A549 (cell line): ENCODE measurements around the gene HCRTR1. TPM values are rescaled to one million over a fixed set of nuclear protein-coding genes. Genes with fewer than 3 reads are reported as not detected.

Experiments used
- ATAC-seq, 2 experiments: fragments of 200-7000 bp in 1 of 2; fragments of >200 bp in 1 of 2; cut with Nextera tagmentation in 1 of 2; cut with Tn5 transposase in 1 of 2; 3 replicates each; pipeline versions ENCODE4 v1.8.0 to v1.9.1; 2018 to 2020; ENCODE audit warnings: mild to moderate bottlenecking in 1 of 2, moderate library complexity in 1 of 2
- CTCF ChIA-PET: fragments of 300-600 bp; sonication (Branson Sonifier 250); formaldehyde crosslinking; extraction: SDS; loops from one replicate; lab custom pipeline; 2021; ENCODE audit warnings: antibody characterized with exemption, inconsistent platforms; lab: Yijun Ruan, JAX
- POLR2A ChIA-PET: fragments of 350-600 bp; formaldehyde crosslinking; extraction: SDS; loops from one replicate; lab custom pipeline; 2021; ENCODE audit warnings: antibody characterized with exemption, inconsistent platforms; lab: Yijun Ruan, JAX
- DNase-seq, 2 experiments: peaks; one replicate each; pipeline versions ENCODE4 v3.0.0 to v3.0.0-alpha.2; 2011 to 2016; ENCODE audit warnings: low read depth in 1 of 2, low spot score in 1 of 2
- FAIRE-seq: peaks from 2 replicates; lab custom pipeline; 2011; peaks lifted over from hg19 to GRCh38; lab: Jason Lieb, UNC
- H3K27ac ChIP-seq, 2 experiments: fragments of >200 bp; sonication (Bioruptor Twin); formaldehyde crosslinking; 3 replicates each; pipeline ENCODE4 v1.5.1; 2016 to 2017
- H3K4me1 ChIP-seq: fragments of >200 bp; sonication (Bioruptor Twin); formaldehyde crosslinking; 3 replicates; pipeline ENCODE4 v1.6.1; 2016
- H3K4me2 ChIP-seq: fragments of >200 bp; sonication (Bioruptor Twin); formaldehyde crosslinking; 3 replicates; pipeline ENCODE4 v1.6.1; 2016
- H3K4me3 ChIP-seq: fragments of >200 bp; sonication (Bioruptor Twin); formaldehyde crosslinking; 3 replicates; pipeline ENCODE4 v1.5.1; 2016
- H3K9me3 ChIP-seq: fragments of >200 bp; sonication (Bioruptor Twin); formaldehyde crosslinking; 3 replicates; pipeline ENCODE4 v1.6.1; 2016
- CHD2 ChIP-seq: fragments of 150-350 bp; IDR thresholded peaks from 2 replicates; pipeline ENCODE4 v1.6.1; 2014; ENCODE audit warnings: low read length; ENCODE audit not compliant: partially characterized antibody
- CTCF ChIP-seq: fragments of >200 bp; sonication (Bioruptor Twin); formaldehyde crosslinking; IDR thresholded peaks from 3 replicates; pipeline ENCODE4 v1.5.1; 2016
- HEYL ChIP-seq: fragments of 250-450 bp; sonication (Bioruptor Pico); IDR thresholded peaks from 2 replicates; pipeline ENCODE4 v1.8.0; 2021; ENCODE audit warnings: mild to moderate bottlenecking, moderate library complexity
- HOXA7 ChIP-seq: fragments of 250-450 bp; sonication (Bioruptor Pico); IDR thresholded peaks from 2 replicates; pipeline ENCODE4 v1.5.0; 2020; ENCODE audit warnings: mild to moderate bottlenecking, moderate library complexity
- MAZ ChIP-seq: fragments of 150-350 bp; IDR thresholded peaks from 2 replicates; pipeline ENCODE4 v1.6.1; 2014; ENCODE audit warnings: antibody characterized with exemption, low read depth, low read length, borderline replicate concordance
- POLR2AphosphoS2 ChIP-seq: conservative IDR thresholded peaks from 2 replicates; pipeline ENCODE4 v1.6.1; 2012; ENCODE audit warnings: low read length, improper control_type of control experiment, inconsistent platforms
- RAD21 ChIP-seq, 2 experiments: fragments of >200 bp in 1 of 2; sonication (Bioruptor Twin) in 1 of 2; formaldehyde crosslinking in 1 of 2; IDR thresholded peaks in 1 of 2; conservative IDR thresholded peaks in 1 of 2; 2 replicates in 1 of 2; 3 replicates in 1 of 2; pipeline ENCODE4 v1.6.1; 2012 to 2018; ENCODE audit warnings: inconsistent platforms in 1 of 2
- REST ChIP-seq: fragments of 200-600 bp; sonication (generic); IDR thresholded peaks from 2 replicates; pipeline ENCODE4 v1.6.1; 2016; ENCODE audit warnings: antibody characterized with exemption, mild to moderate bottlenecking, moderate library complexity
- SMC3 ChIP-seq: fragments of >200 bp; sonication (Bioruptor Twin); formaldehyde crosslinking; IDR thresholded peaks from 3 replicates; pipeline ENCODE4 v1.6.1; 2018; ENCODE audit warnings: inconsistent platforms
- USF2 ChIP-seq: fragments of 450-650 bp; IDR thresholded peaks from 2 replicates; pipeline ENCODE4 v1.6.1; 2014; ENCODE audit warnings: antibody characterized with exemption
- ZFP36 ChIP-seq: fragments of 450-650 bp; IDR thresholded peaks from 2 replicates; pipeline ENCODE4 v1.6.1; 2014; ENCODE audit warnings: borderline replicate concordance; ENCODE audit not compliant: partially characterized antibody
- WGBS: methylation state at CpG from one replicate; pipeline ENCODE4 v1.1.6; 2017; ENCODE audit errors: missing lambda C conversion rate; 5-methylcytosine and 5-hydroxymethylcytosine counted together
- polyA plus RNA-seq, 4 experiments: library from polyadenylated mRNA; depleted of rRNA in 3 of 4; stranded (reverse); fragments of >200 nt; fragmentation: RNase III in 1 of 4; extraction: RNeasy Plus Mini Kit Qiagen cat#74134 plus additional on column Dnase treatment in 1 of 4; gene quantifications; 2 replicates in 3 of 4; 3 replicates in 1 of 4; pipeline ENCODE4 v1.2.3, GENCODE V29; 2011 to 2017

Gene HCRTR1
- polyA plus RNA-seq, 2 of the 4 experiments (the other 2 are of a cell fraction) = not detected

DNA sequence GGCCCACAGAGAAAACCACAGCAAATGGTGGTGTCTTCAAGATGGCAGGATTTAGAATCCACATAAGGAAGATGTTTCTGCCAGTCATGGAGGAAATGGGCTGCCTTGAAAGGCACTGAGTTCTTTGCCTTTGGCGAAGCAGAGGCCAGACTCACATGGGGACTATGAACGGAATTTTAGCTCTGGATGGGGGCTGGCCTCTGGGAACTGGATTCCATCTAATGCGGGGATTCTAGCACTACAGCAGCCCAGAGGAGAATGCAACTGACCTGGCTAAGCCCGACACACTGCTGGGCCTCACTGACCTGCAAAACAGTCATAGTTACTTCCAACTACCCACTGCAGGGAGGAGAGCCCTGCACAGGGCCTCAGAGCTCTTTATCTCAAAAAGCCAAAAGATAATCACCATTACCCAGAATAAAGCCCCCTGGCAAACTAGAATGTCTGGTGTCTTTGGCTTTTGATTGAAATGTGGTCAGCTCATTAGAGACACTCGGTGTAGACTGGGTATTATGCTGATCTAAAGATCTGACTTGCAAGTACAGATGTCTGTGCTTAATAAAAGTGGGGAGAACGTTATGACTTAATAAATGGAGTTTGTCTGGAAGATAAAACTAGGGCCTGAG lies 11.6 kb downstream of the HCRTR1 start:
- 91% methylated on average over 5 of the region's 6 CpGs for WGBS
- H3K27ac ChIP-seq = no peak overlapping the region

DNA sequence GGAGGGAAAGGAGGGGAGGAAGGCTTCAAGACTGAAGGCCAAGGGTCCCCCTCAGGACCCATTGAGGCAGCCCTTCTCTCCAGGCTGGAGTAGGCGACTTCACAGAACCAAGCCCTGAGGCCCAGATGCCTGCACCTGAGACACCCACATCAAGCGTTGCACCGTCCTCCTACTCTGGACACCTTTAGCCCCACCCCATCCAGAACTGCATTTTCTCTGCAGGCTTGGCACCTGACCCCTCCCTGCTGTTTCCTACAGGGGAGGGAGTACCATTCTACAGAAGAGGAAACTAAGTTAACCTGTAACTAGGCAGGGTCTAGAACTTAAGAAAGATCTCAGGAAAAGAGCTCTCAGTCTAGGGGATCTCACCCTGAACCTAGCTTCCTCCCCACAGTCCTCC lies 15.2 kb downstream of the HCRTR1 start:
- ATAC-seq (no peak), DNase-seq (no peak), FAIRE-seq (no peak)
- POLR2A ChIA-PET = no interaction called here
- CTCF ChIA-PET = interaction anchor here (0.6 to 1.7 kb wide), 13 partner anchors 10 to 450 kb away, joined by 3 to 4 read pairs (median 3); partner anchors contain the start of gene HCRTR1
- Histone ChIP-seq H3K4me1 (no peaks in the 10 kb centered on the region), H3K4me3 (no peak overlapping the region), H3K9me3 (no peaks in the 10 kb centered on the region), H3K4me2 (no peak overlapping the region), H3K27ac (no peak overlapping the region)
- TF ChIP-seq SMC3 (no peak), CHD2 (no peak), HOXA7 (CRISPR knock-in tag) (no peak), MAZ (no peak), USF2 (no peak)
- 94% methylated on average over 2 of the region's 3 CpGs for WGBS

More for the DNA sequence above, 11.6 kb downstream of the HCRTR1 start:
- H3K9me3 ChIP-seq = no peaks in the 10 kb centered on the region
- CTCF ChIA-PET = interaction anchor here (0.9 to 5.6 kb wide), 3 partner anchors 11 to 53 kb away, joined by 3 to 29 read pairs (median 4); partner anchors contain the start of gene TINAGL1
- no peaks in the 10 kb centered on the region for H3K4me1 ChIP-seq
- no peak for TF ChIP-seq POLR2AphosphoS2
- TF ChIP-seq HEYL (CRISPR knock-in tag) = no peak
- TF ChIP-seq CTCF = no peak
- TF ChIP-seq REST = no peak
- FAIRE-seq (no peak), ATAC-seq (no peak), DNase-seq (no peak)
- H3K4me2 ChIP-seq = no peak overlapping the region
- no peak overlapping the region for H3K4me3 ChIP-seq
- POLR2A ChIA-PET = interaction anchor here (1.7 kb wide), 1 partner anchor 16 kb away, joined by 3 read pairs; the partner anchor contains the start of gene PEF1

GRCh38 chr1:31633117-31633516 lies 15.6 kb downstream of the HCRTR1 start:
- no peak overlapping the region for H3K4me3 ChIP-seq
- peak; percentile 22 to 33 for DNase-seq
- ChIA-PET CTCF (interaction anchor here (0.6 to 1.7 kb wide), 12 partner anchors 9 to 173 kb away, joined by 3 to 4 read pairs (median 3); partner anchors contain the start of gene HCRTR1), POLR2A (no interaction called here)
- no peaks in the 10 kb centered on the region for H3K4me1 ChIP-seq
- no peak overlapping the region for H3K4me2 ChIP-seq
- WGBS = 46% methylated on average over 4 of the region's 4 CpGs
- TF ChIP-seq ZFP36 (no peak), CTCF (peak; percentile 32; the same call in 2 of the 3 replicates), RAD21 (conservative IDR thresholded peaks at IDR 0.05 in 1 of 2, IDR thresholded peaks at IDR 0.05 in 1 of 2) (peak in 1 of 2 experiments; percentile 31; a peak in 1 of 5 replicates)
- H3K27ac ChIP-seq = no peak overlapping the region
- no peak for FAIRE-seq
- ATAC-seq = peak; percentile 54 to 81; a peak in 4 of 6 replicates
- H3K9me3 ChIP-seq = no peaks in the 10 kb centered on the region
